Endothelial cell of coronary artery (primary cell): Measurements from ENCODE around the gene HTR3C. TPM values are rescaled to one million over a fixed set of nuclear protein-coding genes. Genes with fewer than 3 reads are reported as not detected.

Experiments
- total RNA-seq: library from RNA; depleted of rRNA; stranded (reverse); fragments of >200 nt; gene quantifications from 2 replicates; pipeline ENCODE4 v1.2.3, GENCODE V29; 2014

Gene HTR3C
- not detected in 2 replicates for total RNA-seq

DNA sequence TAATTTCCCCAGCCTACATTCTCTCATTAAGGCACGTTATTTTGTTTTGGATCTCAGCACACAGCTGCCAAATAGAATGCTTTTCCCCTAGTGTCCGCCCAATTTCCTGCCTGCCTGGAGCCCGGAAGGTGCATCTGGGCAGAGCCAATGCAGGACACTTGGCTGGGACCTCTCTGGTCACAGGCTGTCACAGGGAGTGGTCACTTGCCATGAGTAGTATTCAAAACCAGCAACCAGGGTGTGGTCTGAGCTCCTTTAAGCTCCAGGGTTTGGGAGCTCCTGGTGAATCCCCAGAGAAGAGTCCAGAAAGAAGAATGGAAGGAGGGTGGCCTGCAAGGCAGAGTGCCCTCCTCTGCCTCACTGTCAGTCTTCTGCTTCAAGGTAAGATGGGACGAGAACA is at the start of gene HTR3C:
TSS of gene HTR3C (plus strand) at position 281 of the 400 bp plus-strand sequence. CDS start at position 315, 34 bp downstream.

GRCh38 chr3:184017672-184018423 is 35.0 kb upstream of the HTR3C start, which contains the start of gene ABCC5:
ABCC5 (minus strand) TSS chr3:184017884; CDS start chr3:184014392, 3,492 bp downstream.

GRCh38 chr3:184031187-184031792 is 21.6 kb upstream of the HTR3C start, which contains the start of gene HTR3D:
HTR3D (plus strand) TSS chr3:184031742; CDS start chr3:184031742, 0 bp downstream.

DNA sequence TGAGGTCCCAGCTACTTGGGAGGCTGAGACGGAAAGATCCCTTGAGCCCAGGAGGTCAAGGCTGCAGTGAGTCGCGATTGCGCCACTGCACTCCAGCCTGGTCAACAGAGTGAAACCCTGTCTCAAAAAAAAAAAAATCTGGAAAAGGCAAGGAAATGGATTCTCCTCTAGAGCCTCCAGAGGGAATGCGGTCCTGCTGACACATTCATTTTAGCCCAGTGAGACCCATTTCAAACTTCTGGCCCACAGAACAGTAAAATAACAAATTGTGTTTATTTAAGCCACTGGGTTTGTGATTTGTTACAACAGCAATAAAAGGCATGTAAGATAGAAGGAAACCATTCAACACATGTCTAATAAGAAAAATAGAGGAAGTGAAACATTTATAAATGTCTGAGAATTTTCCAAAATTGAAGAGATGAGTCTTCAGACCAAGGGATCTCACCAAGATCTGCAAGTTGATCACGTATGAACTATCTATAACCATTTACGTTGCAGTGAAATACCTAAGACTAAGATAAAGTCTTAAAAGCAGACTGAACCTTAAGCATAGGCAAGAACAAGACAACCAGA is 44.0 kb downstream of the HTR3C start, which contains the start of gene HTR3E:
TSS of gene HTR3E (plus strand) at position 254 of the 573 bp plus-strand sequence. CDS start 466 bp downstream, outside the sequence.

Other genes starting within 250 kb of the HTR3C start
- 0.75 and 1.2 TPM in 2 replicates for gene MAP6D1, start 227.5 kb upstream of the HTR3C start, total RNA-seq
- gene PARL, start 168.2 kb upstream of the HTR3C start, total RNA-seq, result 35.3 and 37.1 TPM in 2 replicates
- 16.4 and 20.7 TPM in 2 replicates for gene ABCC5, start 35.2 kb upstream of the HTR3C start, total RNA-seq
- gene HTR3D, start 21.3 kb upstream of the HTR3C start, total RNA-seq, result not detected in 2 replicates
- gene HTR3E, start 44.0 kb downstream of the HTR3C start, total RNA-seq, result not detected in 2 replicates
- 39.6 and 41.7 TPM in 2 replicates for gene EIF2B5, start 82.3 kb downstream of the HTR3C start, total RNA-seq
- gene DVL3, start 102.3 kb downstream of the HTR3C start, total RNA-seq, result 26.0 and 31.9 TPM in 2 replicates
- gene AP2M1, start 121.8 kb downstream of the HTR3C start, total RNA-seq, result 476 and 505 TPM in 2 replicates
- 46.4 and 47.9 TPM in 2 replicates for gene ABCF3, start 133.2 kb downstream of the HTR3C start, total RNA-seq
- under 0.01 TPM in 1 of 2 replicates, not detected in the other for gene VWA5B2, start 176.5 kb downstream of the HTR3C start, total RNA-seq
- 19.1 and 24.6 TPM in 2 replicates for gene ALG3, start 195.9 kb downstream of the HTR3C start, total RNA-seq
- gene EEF1AKMT4, start 196.6 kb downstream of the HTR3C start, total RNA-seq, result 3.6 and 4.9 TPM in 2 replicates
- gene CAMK2N2, start 208.5 kb downstream of the HTR3C start, total RNA-seq, result 0.19 TPM in 1 of 2 replicates, not detected in the other
- not detected in 2 replicates for gene ECE2, start 223.0 kb downstream of the HTR3C start, total RNA-seq
- gene PSMD2, start 246.2 kb downstream of the HTR3C start, total RNA-seq, result 666 and 747 TPM in 2 replicates